ENCODE measurements around the gene MAB21L2.

DNA sequence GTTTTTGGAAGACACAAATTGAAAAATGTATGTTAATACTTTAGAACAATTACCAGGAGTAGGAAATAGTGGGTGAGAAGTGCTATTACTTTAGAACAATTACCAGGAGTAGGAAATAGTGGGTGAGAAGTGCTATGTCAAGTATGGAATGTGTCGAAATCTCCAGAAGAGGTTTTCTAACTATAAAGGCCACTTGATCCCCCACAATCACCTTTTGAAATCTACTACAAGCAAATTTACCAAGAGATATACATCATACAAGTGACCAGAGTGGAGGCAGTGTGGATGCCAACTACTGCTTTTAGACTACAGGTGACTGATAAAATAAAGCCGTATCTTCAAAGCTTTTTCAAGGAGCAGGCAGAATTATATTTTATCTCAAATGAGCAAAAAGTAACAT is 43.1 kb downstream of the MAB21L2 start:
- no peak for TF ChIP-seq POLR2A (IDR thresholded peaks at IDR 0.05)
- TF ChIP-seq, protein P1, sequence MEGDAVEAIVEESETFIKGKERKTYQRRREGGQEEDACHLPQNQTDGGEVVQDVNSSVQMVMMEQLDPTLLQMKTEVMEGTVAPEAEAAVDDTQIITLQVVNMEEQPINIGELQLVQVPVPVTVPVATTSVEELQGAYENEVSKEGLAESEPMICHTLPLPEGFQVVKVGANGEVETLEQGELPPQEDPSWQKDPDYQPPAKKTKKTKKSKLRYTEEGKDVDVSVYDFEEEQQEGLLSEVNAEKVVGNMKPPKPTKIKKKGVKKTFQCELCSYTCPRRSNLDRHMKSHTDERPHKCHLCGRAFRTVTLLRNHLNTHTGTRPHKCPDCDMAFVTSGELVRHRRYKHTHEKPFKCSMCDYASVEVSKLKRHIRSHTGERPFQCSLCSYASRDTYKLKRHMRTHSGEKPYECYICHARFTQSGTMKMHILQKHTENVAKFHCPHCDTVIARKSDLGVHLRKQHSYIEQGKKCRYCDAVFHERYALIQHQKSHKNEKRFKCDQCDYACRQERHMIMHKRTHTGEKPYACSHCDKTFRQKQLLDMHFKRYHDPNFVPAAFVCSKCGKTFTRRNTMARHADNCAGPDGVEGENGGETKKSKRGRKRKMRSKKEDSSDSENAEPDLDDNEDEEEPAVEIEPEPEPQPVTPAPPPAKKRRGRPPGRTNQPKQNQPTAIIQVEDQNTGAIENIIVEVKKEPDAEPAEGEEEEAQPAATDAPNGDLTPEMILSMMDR (IDR thresholded peaks at IDR 0.05), result no peak
- no peak for TF ChIP-seq EP300 (IDR thresholded peaks at IDR 0.05)
